Gastroesophageal sphincter (tissue), 4 donors: Measurements from ENCODE around the gene PNKD. TPM values are rescaled to one million over a fixed set of nuclear protein-coding genes. Genes with fewer than 3 reads are reported as not detected.

Experiments
- ATAC-seq: fragments of 150-250 bp; one replicate; pipeline ENCODE4 v1.9.1; 2016; ENCODE audit warnings: mild to moderate bottlenecking, moderate library complexity
- H3K27ac ChIP-seq, 4 donors: fragments of 200-600 bp; sonication (generic) in 3 of 4; 1 replicate in 3 of 4; 2 replicates in 1 of 4; pipeline ENCODE4 v1.5.1; 2016 to 2019
- H3K27me3 ChIP-seq: fragments of 200-600 bp; sonication (generic); one replicate; pipeline ENCODE4 v1.5.1; 2019
- H3K36me3 ChIP-seq, 2 donors: fragments of 200-600 bp; sonication (generic); one replicate each; pipeline ENCODE4 v1.5.1; 2019; ENCODE audit warnings: control low read depth in 1 of 2
- H3K4me1 ChIP-seq, 3 donors: fragments of 200-600 bp; sonication (generic); 1 replicate in 2 of 3; 2 replicates in 1 of 3; pipeline ENCODE4 v1.5.1; 2016 to 2019; ENCODE audit warnings: control low read depth in 2 of 3
- H3K4me3 ChIP-seq, 2 donors: fragments of 200-600 bp; sonication (generic); one replicate each; pipeline ENCODE4 v1.5.1; 2019; ENCODE audit warnings: mild to moderate bottlenecking in 1 of 2, moderate library complexity in 1 of 2
- H3K9me3 ChIP-seq, 3 donors: fragments of 200-600 bp; sonication (generic); one replicate each; pipeline ENCODE4 v1.5.1; 2017 to 2019; ENCODE audit warnings: control low read depth in 2 of 3
- EP300 ChIP-seq: sonication (generic); formaldehyde crosslinking; IDR thresholded peaks from one replicate; pipeline ENCODE4 v1.6.1; 2017; ENCODE audit warnings: antibody characterized with exemption, mild to moderate bottlenecking
- POLR2A ChIP-seq, 2 donors: fragments of 450-650 bp; IDR thresholded peaks; one replicate each; pipeline ENCODE4 v1.6.1; 2017; ENCODE audit warnings: antibody characterized with exemption in 2 of 2, mild to moderate bottlenecking in 2 of 2, moderate library complexity in 1 of 2
- POLR2AphosphoS5 ChIP-seq: sonication (generic); formaldehyde crosslinking; IDR thresholded peaks from one replicate; pipeline ENCODE4 v1.6.1; 2017; ENCODE audit warnings: antibody characterized with exemption
- WGBS, 2 donors: methylation state at CpG; one replicate each; pipeline ENCODE4 v1.1.5; 2018; ENCODE audit warnings: low coverage in 1 of 2; 5-methylcytosine and 5-hydroxymethylcytosine counted together
- total RNA-seq, 4 donors: library from RNA; depleted of rRNA; stranded (reverse); fragments of >200 nt; gene quantifications; one replicate each; pipeline ENCODE4 v1.1.0, GENCODE V29; 2016
- TF ChIP-seq, protein P1 (sequence below), 4 experiments: fragments of 200-600 bp in 2 of 4; fragments of 450-650 bp in 2 of 4; sonication (generic) in 1 of 4; IDR thresholded peaks; one replicate each; pipeline ENCODE4 v1.5.1; 2017 to 2019; ENCODE audit warnings: antibody characterized with exemption in 4 of 4, mild to moderate bottlenecking in 2 of 4, moderate library complexity in 2 of 4

Gene PNKD
- total RNA-seq, 4 donors from 2014 or later: 48.6 to 60.2 (median 56.9) TPM

- Histone ChIP-seq H3K36me3 (no peaks in the 10 kb centered on the region), H3K9me3 (no peaks in the 10 kb centered on the region), H3K27ac (peak overlapping the region in 1 of 4 donors; percentile 50), H3K4me1 (peaks cover 0 to 11% (median 0%) of the 10 kb centered on the region in 3 donors), H3K4me3 (peak overlapping the region in 1 of 2 donors; percentile 41), H3K27me3 (no peaks in the 10 kb centered on the region)
- WGBS, 2 donors: 4 to 14% methylated on average over 7 of the region's 38 CpGs
- peak; percentile 72 for ATAC-seq
- TF ChIP-seq, protein P1, sequence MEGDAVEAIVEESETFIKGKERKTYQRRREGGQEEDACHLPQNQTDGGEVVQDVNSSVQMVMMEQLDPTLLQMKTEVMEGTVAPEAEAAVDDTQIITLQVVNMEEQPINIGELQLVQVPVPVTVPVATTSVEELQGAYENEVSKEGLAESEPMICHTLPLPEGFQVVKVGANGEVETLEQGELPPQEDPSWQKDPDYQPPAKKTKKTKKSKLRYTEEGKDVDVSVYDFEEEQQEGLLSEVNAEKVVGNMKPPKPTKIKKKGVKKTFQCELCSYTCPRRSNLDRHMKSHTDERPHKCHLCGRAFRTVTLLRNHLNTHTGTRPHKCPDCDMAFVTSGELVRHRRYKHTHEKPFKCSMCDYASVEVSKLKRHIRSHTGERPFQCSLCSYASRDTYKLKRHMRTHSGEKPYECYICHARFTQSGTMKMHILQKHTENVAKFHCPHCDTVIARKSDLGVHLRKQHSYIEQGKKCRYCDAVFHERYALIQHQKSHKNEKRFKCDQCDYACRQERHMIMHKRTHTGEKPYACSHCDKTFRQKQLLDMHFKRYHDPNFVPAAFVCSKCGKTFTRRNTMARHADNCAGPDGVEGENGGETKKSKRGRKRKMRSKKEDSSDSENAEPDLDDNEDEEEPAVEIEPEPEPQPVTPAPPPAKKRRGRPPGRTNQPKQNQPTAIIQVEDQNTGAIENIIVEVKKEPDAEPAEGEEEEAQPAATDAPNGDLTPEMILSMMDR (IDR thresholded peaks at IDR 0.05): no peak
- TF ChIP-seq POLR2A (IDR thresholded peaks at IDR 0.05): no peak
- no peak for TF ChIP-seq POLR2AphosphoS5
Observed at GRCh38 chr2:218387369-218388194, 117.3 kb downstream of the PNKD start.

DNA sequence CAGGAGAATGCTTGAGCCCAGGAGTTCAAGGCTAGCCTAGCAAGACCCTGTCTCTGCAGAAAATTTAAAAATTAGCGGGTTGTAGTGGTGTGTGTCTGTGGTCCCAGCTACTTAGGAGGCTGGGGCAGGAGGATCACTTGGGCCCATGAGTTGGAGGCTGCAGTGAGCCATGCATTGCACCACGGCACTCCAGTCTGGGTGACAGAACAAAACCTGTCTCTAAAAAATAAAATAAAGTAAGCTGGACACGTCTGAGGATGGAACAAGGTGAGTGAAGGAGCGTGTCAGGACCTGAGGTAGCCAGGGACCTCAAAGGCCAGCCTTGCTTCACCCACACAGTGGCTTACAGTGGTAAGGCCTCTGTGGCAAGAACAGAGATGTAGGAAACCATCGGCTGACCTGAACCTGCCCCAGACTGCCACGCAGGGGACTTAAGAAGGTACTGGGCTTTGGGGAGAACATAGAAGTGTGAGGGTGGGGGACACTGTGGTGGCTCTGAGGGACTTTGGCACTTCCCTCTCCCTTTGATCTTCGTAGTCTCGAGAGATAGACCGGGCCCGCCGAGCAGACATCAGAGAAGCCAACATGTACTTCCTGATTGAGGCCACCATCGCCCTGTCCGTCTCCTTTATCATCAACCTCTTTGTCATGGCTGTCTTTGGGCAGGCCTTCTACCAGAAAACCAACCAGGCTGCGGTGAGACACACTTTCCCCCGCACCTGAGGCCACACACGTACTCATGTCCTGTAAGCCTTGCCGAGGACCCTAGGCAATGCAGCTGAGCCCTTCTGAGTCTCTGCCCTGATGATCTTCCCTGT lies 119.2 kb downstream of the PNKD start:
- Histone ChIP-seq H3K36me3 (no peaks in the 10 kb centered on the region), H3K4me3 (no peak overlapping the region)

DNA sequence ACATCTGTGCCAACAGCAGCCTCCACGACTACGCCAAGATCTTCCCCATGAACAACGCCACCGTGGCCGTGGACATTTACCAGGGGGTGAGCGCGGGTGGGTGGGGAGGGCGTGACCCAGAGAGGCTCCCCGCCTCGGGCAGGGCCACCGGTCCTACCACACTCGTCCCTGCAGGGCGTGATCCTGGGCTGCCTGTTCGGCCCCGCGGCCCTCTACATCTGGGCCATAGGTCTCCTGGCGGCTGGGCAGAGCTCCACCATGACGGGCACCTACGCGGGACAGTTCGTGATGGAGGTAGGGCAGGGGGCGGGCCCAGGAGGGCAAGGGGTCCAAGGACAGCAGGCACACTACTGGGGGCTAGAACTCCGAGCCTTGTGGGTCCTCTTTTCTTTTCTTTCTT lies 120.9 kb downstream of the PNKD start:
- H3K27me3 ChIP-seq: no peaks in the 10 kb centered on the region
- no peak overlapping the region for H3K27ac ChIP-seq
- no peaks in the 10 kb centered on the region for H3K36me3 ChIP-seq
- 97% methylated on average over 4 of the region's 23 CpGs; no CpG with 5 or more reads in 1 of the 2 donors for WGBS, 2 donors
- H3K4me3 ChIP-seq: no peak overlapping the region
- TF ChIP-seq POLR2A (IDR thresholded peaks at IDR 0.05) (no peak), EP300 (no peak), POLR2AphosphoS5 (no peak)
- TF ChIP-seq, protein P1 (IDR thresholded peaks at IDR 0.05): no peak
- ATAC-seq: no peak
- peaks cover 0 to 19% (median 0%) of the 10 kb centered on the region in 3 donors for H3K4me1 ChIP-seq
- no peaks in the 10 kb centered on the region for H3K9me3 ChIP-seq

More for the DNA sequence above, 119.2 kb downstream of the PNKD start:
- H3K4me1 ChIP-seq: peaks cover 0 to 11% (median 0%) of the 10 kb centered on the region in 3 donors
- H3K27me3 ChIP-seq: no peaks in the 10 kb centered on the region
- 95 to 100% methylated on average over 5 to 17 of the region's 17 CpGs for WGBS, 2 donors
- no peak for ATAC-seq
- no peak overlapping the region for H3K27ac ChIP-seq
- TF ChIP-seq POLR2AphosphoS5 (no peak), EP300 (no peak), POLR2A (IDR thresholded peaks at IDR 0.05) (no peak)
- TF ChIP-seq, protein P1 (IDR thresholded peaks at IDR 0.05): no peak
- H3K9me3 ChIP-seq: no peaks in the 10 kb centered on the region

DNA sequence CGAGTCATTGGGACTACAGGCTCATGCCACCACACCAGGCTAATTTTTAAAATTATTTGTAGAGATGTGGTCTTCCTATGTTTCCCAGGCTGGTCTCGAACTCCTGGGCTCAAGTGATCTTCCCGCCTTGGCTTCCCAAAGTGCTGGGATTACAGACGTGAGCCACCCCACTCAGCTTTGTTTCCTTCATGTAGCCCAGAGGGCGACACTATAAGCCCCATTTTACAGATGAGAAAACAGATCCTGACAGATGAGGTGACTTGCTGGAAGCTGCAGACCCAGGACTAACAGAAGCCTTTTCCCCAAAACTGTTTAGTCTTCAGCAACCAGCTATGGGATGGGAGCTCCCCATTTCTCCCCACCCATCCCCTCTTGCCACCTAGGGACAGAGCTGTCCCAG lies 122.1 kb downstream of the PNKD start:
- H3K27ac ChIP-seq: no peak overlapping the region
- peaks cover 0 to 24% (median 0%) of the 10 kb centered on the region in 3 donors for H3K4me1 ChIP-seq
- 90 to 93% methylated on average over 4 to 5 of the region's 5 CpGs for WGBS, 2 donors
- H3K36me3 ChIP-seq: no peaks in the 10 kb centered on the region
- no peak overlapping the region for H3K4me3 ChIP-seq
- H3K9me3 ChIP-seq: no peaks in the 10 kb centered on the region
- TF ChIP-seq EP300: no peak
- TF ChIP-seq, protein P1 (IDR thresholded peaks at IDR 0.05): no peak
- TF ChIP-seq POLR2A (IDR thresholded peaks at IDR 0.05): no peak
- no peak for TF ChIP-seq POLR2AphosphoS5
- no peak for ATAC-seq
- H3K27me3 ChIP-seq: no peaks in the 10 kb centered on the region
